Measurements from ENCODE around the gene MAP2K3. TPM values are rescaled to one million over a fixed set of nuclear protein-coding genes. Genes with fewer than 3 reads are reported as not detected.

Gene MAP2K3
- total RNA-seq, 6 donors from 2014 or later: 45.1 to 134 (median 79.5) TPM

- Histone ChIP-seq H3K27ac (peak overlapping the region in 3 of 4 donors; percentile 64 to 83 (median 81)), H3K9me3 (no peaks in the 10 kb centered on the region), H3K4me1 (peaks cover 40 to 58% (median 49%) of the 10 kb centered on the region in 4 donors), H3K27me3 (peaks cover 0 to under 1% (median 0%) of the 10 kb centered on the region in 4 donors), H3K4me3 (no peak overlapping the region), H3K36me3 (no peaks in the 10 kb centered on the region)
- no peak for TF ChIP-seq EP300 (IDR thresholded peaks at IDR 0.05)
- no peak for TF ChIP-seq POLR2AphosphoS5 (IDR thresholded peaks at IDR 0.05)
- no peak for TF ChIP-seq CTCF (IDR thresholded peaks at IDR 0.05)
- no peak for TF ChIP-seq POLR2A (IDR thresholded peaks at IDR 0.05)
- 81 to 85% methylated on average over 6 of the region's 6 CpGs for WGBS, 2 donors
- DNase-seq (peak in 1 of 2 donors; percentile 20), ATAC-seq (ENCODE audit: low FRiP score in 2 of 2) (no peak)
These were observed 4.9 kb upstream of the MAP2K3 start for GRCh38 chr17:21279582-21279981.

- ATAC-seq (ENCODE audit: low FRiP score in 2 of 2) (peak; percentile 72 to 87), DNase-seq (peak; percentile 95 to 96)
- H3K36me3 ChIP-seq: no peaks in the 10 kb centered on the region
- H3K4me1 ChIP-seq: peaks cover 38 to 52% (median 46%) of the 10 kb centered on the region in 4 donors
- no peaks in the 10 kb centered on the region for H3K9me3 ChIP-seq
- H3K27me3 ChIP-seq: peaks cover 0 to 4% (median 0%) of the 10 kb centered on the region in 4 donors
- 25 to 60% methylated on average over 4 to 10 of the region's 10 CpGs for WGBS, 2 donors
- peak in 1 of 2 donors; percentile 33 for TF ChIP-seq POLR2AphosphoS5 (IDR thresholded peaks at IDR 0.05)
- peak; percentile 96 to 99 (median 99) for TF ChIP-seq CTCF (IDR thresholded peaks at IDR 0.05)
- TF ChIP-seq EP300 (IDR thresholded peaks at IDR 0.05): no peak
- TF ChIP-seq POLR2A (IDR thresholded peaks at IDR 0.05): no peak
- H3K27ac ChIP-seq: peak overlapping the region in 2 of 4 donors; percentile 81 to 83
- H3K4me3 ChIP-seq: no peak overlapping the region
These were observed 4.4 kb upstream of the MAP2K3 start for GRCh38 chr17:21280081-21280518.

GRCh38 chr17:21282231-21282630 is 2.3 kb upstream of the MAP2K3 start:
- TF ChIP-seq CTCF (IDR thresholded peaks at IDR 0.05): no peak
- TF ChIP-seq EP300 (IDR thresholded peaks at IDR 0.05): no peak
- peak in 1 of 2 donors; percentile 33 for TF ChIP-seq POLR2AphosphoS5 (IDR thresholded peaks at IDR 0.05)
- no peak for ATAC-seq (ENCODE audit: low FRiP score in 2 of 2)
- Histone ChIP-seq H3K4me1 (peaks cover 40 to 56% (median 46%) of the 10 kb centered on the region in 4 donors), H3K36me3 (no peaks in the 10 kb centered on the region), H3K27ac (no peak overlapping the region), H3K4me3 (no peak overlapping the region), H3K27me3 (peaks cover 0 to 4% (median 0%) of the 10 kb centered on the region in 4 donors), H3K9me3 (no peaks in the 10 kb centered on the region)
- DNase-seq: peak in 1 of 2 donors; percentile 46
- 76 to 80% methylated on average over 5 of the region's 5 CpGs for WGBS, 2 donors

GRCh38 chr17:21282850-21283249 is 1.7 kb upstream of the MAP2K3 start:
- no peak for ATAC-seq (ENCODE audit: low FRiP score in 2 of 2)
- Histone ChIP-seq H3K36me3 (no peaks in the 10 kb centered on the region), H3K27ac (peak overlapping the region in 1 of 4 donors; percentile 99), H3K27me3 (peaks cover 0 to 4% (median 0%) of the 10 kb centered on the region in 4 donors), H3K4me1 (peaks cover 46 to 62% (median 51%) of the 10 kb centered on the region in 4 donors), H3K4me3 (no peak overlapping the region), H3K9me3 (no peaks in the 10 kb centered on the region)
- WGBS, 2 donors: 86 to 91% methylated on average over 5 of the region's 5 CpGs
- peak in 1 of 2 donors; percentile 8 for DNase-seq
- no peak for TF ChIP-seq EP300 (IDR thresholded peaks at IDR 0.05)
- TF ChIP-seq POLR2A (IDR thresholded peaks at IDR 0.05): no peak
- no peak for TF ChIP-seq CTCF (IDR thresholded peaks at IDR 0.05)
- TF ChIP-seq POLR2AphosphoS5 (IDR thresholded peaks at IDR 0.05): no peak
